Breast epithelium (tissue), 3 donors: ENCODE measurements around the gene ZNF84.

Experiments
- POLR2AphosphoS5 ChIP-seq, 3 donors: sonication (generic); formaldehyde crosslinking; IDR thresholded peaks; one replicate each; pipeline ENCODE4 v1.6.1; 2017; ENCODE audit warnings: antibody characterized with exemption in 3 of 3
- TF ChIP-seq, protein P1 (sequence below), 3 donors: fragments of 450-650 bp; IDR thresholded peaks; one replicate each; pipeline ENCODE4 v1.5.1; 2016 to 2017; ENCODE audit warnings: antibody characterized with exemption in 3 of 3, mild to moderate bottlenecking in 3 of 3, moderate library complexity in 3 of 3

GRCh38 chr12:133073836-133074235, 36.5 kb downstream of the ZNF84 start:
- TF ChIP-seq, protein P1, sequence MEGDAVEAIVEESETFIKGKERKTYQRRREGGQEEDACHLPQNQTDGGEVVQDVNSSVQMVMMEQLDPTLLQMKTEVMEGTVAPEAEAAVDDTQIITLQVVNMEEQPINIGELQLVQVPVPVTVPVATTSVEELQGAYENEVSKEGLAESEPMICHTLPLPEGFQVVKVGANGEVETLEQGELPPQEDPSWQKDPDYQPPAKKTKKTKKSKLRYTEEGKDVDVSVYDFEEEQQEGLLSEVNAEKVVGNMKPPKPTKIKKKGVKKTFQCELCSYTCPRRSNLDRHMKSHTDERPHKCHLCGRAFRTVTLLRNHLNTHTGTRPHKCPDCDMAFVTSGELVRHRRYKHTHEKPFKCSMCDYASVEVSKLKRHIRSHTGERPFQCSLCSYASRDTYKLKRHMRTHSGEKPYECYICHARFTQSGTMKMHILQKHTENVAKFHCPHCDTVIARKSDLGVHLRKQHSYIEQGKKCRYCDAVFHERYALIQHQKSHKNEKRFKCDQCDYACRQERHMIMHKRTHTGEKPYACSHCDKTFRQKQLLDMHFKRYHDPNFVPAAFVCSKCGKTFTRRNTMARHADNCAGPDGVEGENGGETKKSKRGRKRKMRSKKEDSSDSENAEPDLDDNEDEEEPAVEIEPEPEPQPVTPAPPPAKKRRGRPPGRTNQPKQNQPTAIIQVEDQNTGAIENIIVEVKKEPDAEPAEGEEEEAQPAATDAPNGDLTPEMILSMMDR (IDR thresholded peaks at IDR 0.05), result no peak
- no peak for TF ChIP-seq POLR2AphosphoS5 (IDR thresholded peaks at IDR 0.05)
